Measurements from ENCODE around the gene UBASH3B.

UBASH3B gene

GRCh38 chr11:122812638-122813037, 157.1 kb downstream of the UBASH3B start:
- in situ Hi-C loops (cut with MboI; ENCODE audit: low pct_unique_long_range_greater_than_20kb, low sequenced_read_pairs, unreplicated experiment) = no loop called here
- no peak for DNase-seq (ENCODE audit: low spot score)
- TF ChIP-seq CTCF (IDR thresholded peaks at IDR 0.05; ENCODE audit: extremely low read depth, insufficient read depth, missing control alignments) = no peak

- in situ Hi-C loops (cut with MboI; ENCODE audit: low pct_unique_long_range_greater_than_20kb, low sequenced_read_pairs, unreplicated experiment) = no loop called here
- DNase-seq (ENCODE audit: low spot score) = no peak
- TF ChIP-seq CTCF (IDR thresholded peaks at IDR 0.05; ENCODE audit: extremely low read depth, insufficient read depth, missing control alignments) = no peak
Measured at GRCh38 chr11:122813176-122813893, 157.8 kb downstream of the UBASH3B start.

GRCh38 chr11:122813894-122814270, 158.4 kb downstream of the UBASH3B start:
- in situ Hi-C loops (cut with MboI; ENCODE audit: low pct_unique_long_range_greater_than_20kb, low sequenced_read_pairs, unreplicated experiment) = no loop called here
- no peak for TF ChIP-seq CTCF (IDR thresholded peaks at IDR 0.05; ENCODE audit: extremely low read depth, insufficient read depth, missing control alignments)
- DNase-seq (ENCODE audit: low spot score) = no peak

GRCh38 chr11:122814401-122814800, 158.9 kb downstream of the UBASH3B start:
- peak; percentile 41 for TF ChIP-seq CTCF (IDR thresholded peaks at IDR 0.05; ENCODE audit: extremely low read depth, insufficient read depth, missing control alignments)
- DNase-seq (ENCODE audit: low spot score) = no peak
- in situ Hi-C loops (cut with MboI; ENCODE audit: low pct_unique_long_range_greater_than_20kb, low sequenced_read_pairs, unreplicated experiment) = no loop called here

GRCh38 chr11:122815900-122816299, 160.4 kb downstream of the UBASH3B start:
- in situ Hi-C loops (cut with MboI; ENCODE audit: low pct_unique_long_range_greater_than_20kb, low sequenced_read_pairs, unreplicated experiment) = no loop called here
- TF ChIP-seq CTCF (IDR thresholded peaks at IDR 0.05; ENCODE audit: extremely low read depth, insufficient read depth, missing control alignments) = no peak
- no peak for DNase-seq (ENCODE audit: low spot score)

- in situ Hi-C loops (cut with MboI; ENCODE audit: low pct_unique_long_range_greater_than_20kb, low sequenced_read_pairs, unreplicated experiment) = no loop called here
- no peak for DNase-seq (ENCODE audit: low spot score)
- no peak for TF ChIP-seq CTCF (IDR thresholded peaks at IDR 0.05; ENCODE audit: extremely low read depth, insufficient read depth, missing control alignments)
Measured at GRCh38 chr11:122816761-122817520, 161.4 kb downstream of the UBASH3B start.
